Stimulated activated CD8-positive, alpha-beta memory T cell treated with anti-CD3 and anti-CD28 coated beads, Interleukin-12 subunit alpha, Interleukin-12 subunit beta, amount 100 ng/mL, for 4 hours (primary cell): ENCODE results near the gene ACE.

ENCODE experiments used
- DNase-seq: peaks from one replicate; pipeline ENCODE4 v3.0.0-alpha.2; 2020; ENCODE audit warnings: low read depth

The ACE gene

DNA sequence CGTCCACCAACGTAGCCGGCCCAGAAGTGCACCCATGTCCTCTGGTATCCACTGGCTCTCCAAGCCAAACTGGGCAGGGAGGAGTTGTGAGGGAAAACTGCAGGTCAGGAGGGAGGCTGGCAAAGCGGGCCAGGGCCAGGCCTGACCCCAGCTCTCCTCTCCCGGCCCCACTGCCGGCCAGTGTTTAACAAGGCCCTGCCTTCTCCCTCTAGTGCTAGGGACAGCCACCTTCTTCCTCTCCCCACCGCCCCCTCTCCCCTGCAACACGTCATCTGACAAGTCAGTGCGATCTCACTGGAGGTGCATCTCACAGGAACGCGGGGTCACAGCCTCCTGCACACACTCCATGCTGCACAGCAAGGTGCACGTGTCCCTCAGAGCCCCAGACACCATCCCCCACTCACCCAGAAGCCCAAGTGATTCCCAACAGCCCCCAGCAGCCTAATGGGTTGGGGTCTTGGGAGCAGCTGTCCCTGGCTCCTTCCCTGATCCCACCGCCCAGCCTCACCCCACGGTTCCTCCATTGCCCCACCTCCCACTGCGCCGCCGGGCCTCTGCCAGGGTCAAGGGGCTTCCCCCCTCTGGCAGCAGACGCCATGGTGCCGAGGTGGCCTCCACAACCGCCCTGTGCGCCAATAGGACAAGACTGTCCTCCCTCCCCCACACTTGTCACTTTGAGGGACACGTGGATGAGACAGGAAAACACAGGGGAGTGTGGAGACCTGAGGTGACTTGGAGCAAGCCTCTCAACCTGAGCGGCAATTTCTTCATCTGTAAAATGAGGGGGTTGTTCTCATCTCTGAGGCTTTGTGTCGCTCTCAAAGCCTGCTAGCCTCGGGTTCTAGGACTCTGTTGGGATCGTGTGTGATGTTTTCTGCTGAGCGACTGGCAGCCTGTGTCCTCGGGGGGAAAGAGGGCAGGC, 1.1 kb upstream of the ACE start:
- DNase-seq, result no peak

DNA sequence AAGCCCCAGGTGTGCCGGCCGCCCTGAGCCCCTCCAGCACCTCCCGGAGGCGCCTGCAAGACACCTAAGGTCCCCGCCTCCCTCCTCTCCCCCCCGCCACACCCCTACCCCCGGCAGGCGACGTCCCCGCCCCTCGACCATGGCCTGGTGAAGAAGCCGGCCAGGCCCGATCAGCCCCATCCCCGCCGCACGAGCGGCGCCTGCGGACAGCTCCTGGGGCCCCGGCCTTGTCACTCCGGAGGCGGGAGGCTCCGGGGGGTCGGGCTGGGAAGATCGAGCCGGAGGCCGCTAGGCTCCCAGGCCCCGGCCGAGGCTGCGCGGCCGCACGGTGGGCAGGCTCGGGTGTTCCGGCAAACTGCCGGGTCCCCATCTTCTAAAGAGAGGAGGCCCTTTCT, 405 bp upstream of the ACE start:
- no peak for DNase-seq

GRCh38 chr17:63477480-63478440, 899 bp downstream of the ACE start:
- no peak for DNase-seq

GRCh38 chr17:63478814-63479494, 2.1 kb downstream of the ACE start:
- peak; percentile 51 for DNase-seq

GRCh38 chr17:63479495-63480184, 2.8 kb downstream of the ACE start:
- no peak for DNase-seq

GRCh38 chr17:63480192-63480784, 3.4 kb downstream of the ACE start:
- no peak for DNase-seq

DNA sequence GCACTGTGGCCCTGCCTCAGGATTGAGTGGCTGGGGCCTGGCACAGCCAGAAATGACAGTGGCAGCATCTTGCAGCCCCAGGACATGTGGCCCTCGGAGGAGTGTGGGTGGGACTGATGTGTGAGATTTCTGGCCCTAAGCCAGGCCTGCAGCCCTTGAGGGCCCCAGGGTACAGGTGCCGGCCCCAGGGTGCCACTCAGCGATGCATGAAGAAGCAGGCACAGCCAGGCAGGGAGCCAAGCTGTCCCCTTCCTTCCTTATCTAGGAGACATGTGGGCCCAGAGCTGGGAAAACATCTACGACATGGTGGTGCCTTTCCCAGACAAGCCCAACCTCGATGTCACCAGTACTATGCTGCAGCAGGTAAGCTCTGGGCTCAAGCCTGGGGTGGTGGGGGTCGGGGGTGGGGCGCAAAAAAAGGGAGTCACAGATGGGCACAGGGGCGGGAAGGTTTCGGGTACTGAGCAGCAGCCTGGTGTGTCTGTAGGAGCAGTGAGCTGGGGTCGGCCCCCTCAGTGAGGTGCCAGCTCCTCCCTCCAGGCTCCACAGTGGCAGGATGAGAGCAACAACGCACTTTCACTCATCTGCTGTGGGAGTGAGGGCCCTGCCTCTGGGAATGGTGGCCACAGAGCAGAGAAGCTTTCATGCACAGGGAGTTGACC, 4.1 kb downstream of the ACE start:
- DNase-seq, result no peak

DNA sequence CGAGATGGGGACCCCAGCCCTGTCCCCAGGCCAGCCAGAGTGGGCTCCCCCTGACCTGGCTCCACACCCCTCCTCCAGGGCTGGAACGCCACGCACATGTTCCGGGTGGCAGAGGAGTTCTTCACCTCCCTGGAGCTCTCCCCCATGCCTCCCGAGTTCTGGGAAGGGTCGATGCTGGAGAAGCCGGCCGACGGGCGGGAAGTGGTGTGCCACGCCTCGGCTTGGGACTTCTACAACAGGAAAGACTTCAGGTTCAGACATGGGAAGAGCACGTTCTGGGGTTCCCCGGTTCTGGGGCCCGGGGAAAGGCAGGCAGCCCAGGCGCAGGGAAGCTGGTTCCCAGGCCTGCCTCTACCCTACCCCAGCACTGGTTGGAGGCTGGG, 4.6 kb downstream of the ACE start:
- DNase-seq, result no peak

- no peak for DNase-seq
Measured at GRCh38 chr17:63482509-63482908, 5.6 kb downstream of the ACE start.

DNA sequence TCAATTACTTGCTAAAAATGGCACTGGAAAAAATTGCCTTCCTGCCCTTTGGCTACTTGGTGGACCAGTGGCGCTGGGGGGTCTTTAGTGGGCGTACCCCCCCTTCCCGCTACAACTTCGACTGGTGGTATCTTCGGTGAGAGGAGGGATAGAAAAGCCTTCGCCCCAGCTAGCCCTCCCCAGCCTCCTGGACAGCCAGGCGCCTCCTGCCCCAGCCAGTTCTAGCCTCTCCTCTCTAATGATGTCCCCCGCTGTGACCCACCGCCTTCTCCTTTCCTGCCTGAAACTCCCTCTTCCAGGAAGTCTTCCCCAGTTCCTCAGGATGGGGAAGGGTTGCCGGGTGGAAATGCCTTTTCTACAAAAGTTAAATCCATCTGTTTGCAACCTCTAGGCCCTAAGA, 6.2 kb downstream of the ACE start:
- DNase-seq, result no peak

DNA sequence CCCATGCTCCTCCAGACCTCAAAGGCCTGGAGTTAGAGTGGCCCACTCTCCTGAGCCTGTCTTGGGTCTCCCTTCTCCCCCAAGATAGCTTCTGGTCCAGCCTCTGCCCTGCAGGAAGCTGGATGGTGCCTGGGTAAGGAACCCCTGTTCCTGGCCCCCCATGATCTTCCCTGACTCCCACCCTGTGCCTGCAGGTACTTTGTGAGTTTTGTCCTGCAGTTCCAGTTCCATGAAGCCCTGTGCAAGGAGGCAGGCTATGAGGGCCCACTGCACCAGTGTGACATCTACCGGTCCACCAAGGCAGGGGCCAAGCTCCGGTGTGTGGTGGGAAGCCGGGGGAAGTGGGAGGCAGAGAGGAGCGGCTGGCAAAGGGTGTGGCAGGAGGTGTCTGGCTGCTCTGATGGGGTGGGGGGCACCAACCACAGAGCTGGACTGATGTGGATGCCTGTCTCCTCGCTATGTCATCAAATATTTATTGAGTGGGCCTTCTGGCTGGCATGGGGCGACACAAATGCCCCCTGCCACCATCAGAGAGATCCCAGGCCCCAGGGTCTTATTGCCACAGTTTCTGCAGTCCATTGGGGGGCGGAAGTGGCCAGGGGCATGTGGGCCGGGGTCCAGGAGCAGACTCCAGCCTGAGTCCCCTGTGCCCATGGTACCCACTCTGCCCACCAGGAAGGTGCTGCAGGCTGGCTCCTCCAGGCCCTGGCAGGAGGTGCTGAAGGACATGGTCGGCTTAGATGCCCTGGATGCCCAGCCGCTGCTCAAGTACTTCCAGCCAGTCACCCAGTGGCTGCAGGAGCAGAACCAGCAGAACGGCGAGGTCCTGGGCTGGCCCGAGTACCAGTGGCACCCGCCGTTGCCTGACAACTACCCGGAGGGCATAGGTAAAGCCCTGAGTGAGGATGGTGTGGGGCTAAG, 7.1 kb downstream of the ACE start:
- no peak for DNase-seq

DNA sequence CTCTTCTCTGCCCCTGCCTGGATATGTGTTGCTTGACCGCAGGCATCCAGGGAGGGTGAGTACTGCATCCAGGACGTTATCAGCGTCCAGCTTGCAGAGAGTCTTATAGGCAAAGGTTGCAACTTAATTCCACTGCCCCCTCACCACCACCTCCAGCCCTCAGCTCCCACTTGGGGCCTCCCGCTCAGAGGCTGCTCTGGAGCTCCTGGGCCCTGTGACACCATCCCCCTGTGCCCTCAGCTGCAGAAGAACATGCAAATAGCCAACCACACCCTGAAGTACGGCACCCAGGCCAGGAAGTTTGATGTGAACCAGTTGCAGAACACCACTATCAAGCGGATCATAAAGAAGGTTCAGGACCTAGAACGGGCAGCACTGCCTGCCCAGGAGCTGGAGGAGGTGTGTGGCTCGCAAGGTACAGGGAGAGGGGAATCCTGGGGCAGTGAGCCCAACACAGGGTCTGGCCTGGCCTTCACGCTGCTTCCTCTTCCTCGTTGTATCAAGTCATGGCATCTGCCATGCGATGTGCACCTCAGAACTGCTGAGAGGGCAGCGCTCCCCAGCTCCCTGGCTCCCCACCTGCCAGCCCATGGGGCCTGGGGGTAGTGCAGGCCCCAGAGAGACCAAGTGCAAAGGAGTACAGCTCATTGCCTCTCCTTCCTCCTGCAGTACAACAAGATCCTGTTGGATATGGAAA, 9.6 kb downstream of the ACE start:
- DNase-seq, result no peak

- no peak for DNase-seq
Measured at GRCh38 chr17:63487014-63487339, 10.1 kb downstream of the ACE start.

GRCh38 chr17:63488851-63489250, 12.0 kb downstream of the ACE start:
- DNase-seq, result no peak

DNA sequence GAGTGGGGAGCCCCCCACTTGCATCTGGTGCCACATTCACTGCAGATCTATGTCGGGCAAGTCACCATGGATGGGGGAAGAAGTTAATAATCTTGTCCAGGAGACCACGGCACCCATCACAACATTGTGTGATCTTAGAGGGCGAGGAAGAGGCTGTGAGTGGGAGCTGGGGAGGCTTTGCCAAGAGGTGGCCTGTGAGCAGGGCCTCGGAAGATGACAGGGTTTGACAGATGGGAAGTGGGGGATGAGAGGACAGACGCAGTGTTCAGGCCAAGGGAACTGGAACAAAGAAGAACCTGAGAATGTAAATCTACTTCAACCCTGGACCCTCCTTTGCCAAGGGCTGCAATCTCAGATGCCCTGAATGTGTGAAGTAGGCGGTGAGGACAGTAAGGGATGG, 12.4 kb downstream of the ACE start:
- DNase-seq, result no peak

DNA sequence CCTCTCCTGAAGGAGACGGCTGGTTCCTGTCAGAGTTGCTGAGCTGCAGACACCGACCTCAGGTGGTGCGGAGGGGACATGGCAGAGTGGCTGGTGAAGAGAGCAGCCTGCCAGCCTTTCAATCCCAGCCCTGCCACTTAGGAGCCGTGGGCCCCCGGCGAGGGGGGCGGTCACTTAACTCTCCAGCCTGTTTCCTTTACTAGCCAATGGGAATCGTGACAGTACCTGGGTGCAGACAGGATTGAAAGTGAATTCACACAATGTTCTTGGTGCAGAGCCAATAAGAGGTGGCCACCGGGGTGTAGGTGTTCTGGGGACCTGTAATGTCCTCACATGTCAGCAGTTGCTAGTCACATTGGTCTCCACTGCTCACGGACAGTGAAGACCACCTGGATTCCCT, 13.5 kb downstream of the ACE start:
- DNase-seq, result no peak

DNA sequence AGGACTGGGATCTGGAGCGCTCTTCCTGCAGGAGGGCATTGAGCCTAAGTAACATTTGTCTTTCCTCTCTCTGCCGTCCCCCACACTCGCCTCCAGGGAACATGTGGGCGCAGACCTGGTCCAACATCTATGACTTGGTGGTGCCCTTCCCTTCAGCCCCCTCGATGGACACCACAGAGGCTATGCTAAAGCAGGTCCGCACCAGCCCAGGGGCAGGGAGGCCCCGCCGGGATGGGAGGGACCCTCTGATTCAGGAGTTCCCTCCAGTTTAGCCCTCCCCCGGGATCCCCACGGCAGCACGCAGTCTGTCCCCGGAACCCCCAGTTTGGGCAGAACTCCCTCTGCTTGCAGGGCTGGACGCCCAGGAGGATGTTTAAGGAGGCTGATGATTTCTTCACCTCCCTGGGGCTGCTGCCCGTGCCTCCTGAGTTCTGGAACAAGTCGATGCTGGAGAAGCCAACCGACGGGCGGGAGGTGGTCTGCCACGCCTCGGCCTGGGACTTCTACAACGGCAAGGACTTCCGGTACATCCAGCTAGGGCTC, 14.1 kb downstream of the ACE start:
- no peak for DNase-seq

DNA sequence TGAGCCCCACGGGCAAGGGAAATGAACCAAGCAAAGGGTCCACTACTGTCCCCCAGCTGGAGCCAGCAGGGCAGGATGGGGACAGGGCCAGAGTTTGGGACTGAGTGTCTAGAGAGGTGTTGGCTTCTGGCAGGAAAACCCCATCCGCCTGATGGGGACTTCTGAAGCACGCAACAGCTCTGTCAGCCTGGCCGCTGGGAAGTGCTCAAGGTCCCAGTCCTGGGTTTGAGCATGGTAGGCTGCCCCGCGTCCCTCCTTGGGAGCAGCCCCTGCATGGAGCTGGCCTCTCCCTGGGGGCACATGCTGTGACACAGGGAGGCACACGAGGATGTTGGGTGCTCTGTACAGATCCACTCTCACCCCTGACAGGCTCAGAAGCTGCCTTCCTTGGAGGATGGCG, 14.6 kb downstream of the ACE start:
- no peak for DNase-seq
